Muscle of leg (tissue), 16 donors: Measurements from ENCODE around the gene C2. TPM values are rescaled to one million over a fixed set of nuclear protein-coding genes. Genes with fewer than 3 reads are reported as not detected.

Experiments
- DNase-seq: peaks from one replicate; pipeline ENCODE4 v3.0.0; 2013
- H3K27ac ChIP-seq: one replicate; pipeline ENCODE4 v1.5.1; 2013; ENCODE audit warnings: mild to moderate bottlenecking, low read length, control low read depth
- H3K27me3 ChIP-seq: one replicate; pipeline ENCODE4 v1.6.1; 2013; ENCODE audit warnings: low read length; ENCODE audit not compliant: control insufficient read depth, insufficient read depth
- H3K36me3 ChIP-seq: one replicate; pipeline ENCODE4 v1.6.1; 2013; ENCODE audit warnings: low read length; ENCODE audit not compliant: control insufficient read depth, insufficient read depth
- H3K4me1 ChIP-seq: one replicate; pipeline ENCODE4 v1.6.1; 2013; ENCODE audit warnings: low read length; ENCODE audit not compliant: control insufficient read depth, insufficient read depth
- H3K4me3 ChIP-seq: one replicate; pipeline ENCODE4 v1.5.1; 2013; ENCODE audit warnings: low read length, control low read depth
- H3K9me3 ChIP-seq: replicated peaks from 2 replicates; pipeline ENCODE4 v1.6.1; 2013; ENCODE audit warnings: low read depth, low read length; ENCODE audit not compliant: control insufficient read depth
- WGBS: methylation state at CpG from one replicate; pipeline ENCODE4 v1.1.5; 2013; ENCODE audit warnings: missing lambda C conversion rate; ENCODE audit not compliant: insufficient coverage; 5-methylcytosine and 5-hydroxymethylcytosine counted together
- long read RNA-seq, 11 donors: transcript quantifications; one replicate each; lab custom pipeline, GENCODE V29; 2026
- polyA plus RNA-seq, 8 donors: library from polyadenylated mRNA; unstranded; fragments of 120-200 nt; gene quantifications; one replicate each; pipeline versions ENCODE4 v1.2.1 to v1.2.3, GENCODE V29; 2013; ENCODE audit warnings: inconsistent platforms in 1 of 8, low replicate concordance in 1 of 8; ENCODE audit not compliant: insufficient read length in 8 of 8, insufficient read depth in 1 of 8
- total RNA-seq: library from RNA; stranded (reverse); fragments of 120-200 nt; gene quantifications from one replicate; pipeline ENCODE4 v1.2.4, GENCODE V29; 2013

Gene C2
- total RNA-seq (3.7 TPM), polyA plus RNA-seq (1 to 10 TPM; 3.3 to 9.5 (median 5.0) TPM)
- long read RNA-seq, donor 1: 0 reads
- long read RNA-seq, donor 2: 0 reads
- long read RNA-seq, donor 3, partial matches to known transcripts: 5 of 7 reads
- long read RNA-seq, donor 3, other reads (novel, unspliced or antisense): 0 of 7 reads
- long read RNA-seq, donor 4, partial matches to known transcripts: 0 of 1 reads
- long read RNA-seq, donor 4, other reads (novel, unspliced or antisense): 0 of 1 reads
- long read RNA-seq, donor 5, partial matches to known transcripts: 31 of 33 reads
- long read RNA-seq, donor 5, other reads (novel, unspliced or antisense): 0 of 33 reads
- long read RNA-seq, donor 6, partial matches to known transcripts: 0 of 2 reads
- long read RNA-seq, donor 6, other reads (novel, unspliced or antisense): 0 of 2 reads
- long read RNA-seq, donor 7: 0 reads
- long read RNA-seq, donor 8: 0 reads
- long read RNA-seq, donor 9: 0 reads
- long read RNA-seq, donor 10, partial matches to known transcripts: 78 of 80 reads
- long read RNA-seq, donor 10, other reads (novel, unspliced or antisense): 0 of 80 reads
- long read RNA-seq, donor 11: 0 reads

DNA sequence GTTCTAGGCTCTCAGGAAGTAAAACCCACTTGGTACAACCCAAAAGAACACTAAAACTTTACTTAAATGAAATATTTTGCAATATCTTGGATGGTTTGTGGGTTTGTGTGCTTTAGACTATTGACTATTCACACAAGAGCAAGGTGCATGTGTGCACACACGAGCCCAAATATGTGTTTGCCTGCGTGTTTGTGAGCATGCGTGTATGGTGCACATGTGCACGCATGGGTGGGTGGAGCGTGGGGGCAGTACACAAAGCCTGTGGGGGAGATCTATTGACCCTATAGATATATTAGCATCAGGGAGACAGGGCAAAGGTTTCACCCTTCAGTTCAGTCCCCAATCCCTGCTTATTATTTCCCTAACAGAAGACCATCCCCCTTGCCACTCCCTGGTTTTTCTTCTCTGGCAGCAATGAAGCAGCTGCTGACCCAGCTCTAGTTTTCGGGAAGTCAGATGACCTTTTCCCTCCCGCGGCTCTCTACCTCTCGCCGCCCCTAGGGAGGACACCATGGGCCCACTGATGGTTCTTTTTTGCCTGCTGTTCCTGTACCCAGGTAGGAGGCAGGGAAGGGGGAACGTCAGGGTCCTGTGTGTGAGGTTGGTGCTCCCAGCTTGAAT lies at the start of gene C2:
Gene C2 (plus strand): TSS at position 476 of the 621 bp plus-strand sequence. CDS start 36 bp downstream, at position 512.
- WGBS: 60% methylated on average over 3 of the region's 11 CpGs
- Histone ChIP-seq H3K36me3 (no peaks in the 10 kb centered on the region), H3K9me3 (no peaks in the 10 kb centered on the region), H3K27ac (no peak within 1 kb of the TSS), H3K4me1 (no peaks in the 10 kb centered on the region), H3K4me3 (no peak within 1 kb of the TSS), H3K27me3 (peaks cover 6% of the 10 kb centered on the region)
- peak; percentile 12 for DNase-seq

DNA sequence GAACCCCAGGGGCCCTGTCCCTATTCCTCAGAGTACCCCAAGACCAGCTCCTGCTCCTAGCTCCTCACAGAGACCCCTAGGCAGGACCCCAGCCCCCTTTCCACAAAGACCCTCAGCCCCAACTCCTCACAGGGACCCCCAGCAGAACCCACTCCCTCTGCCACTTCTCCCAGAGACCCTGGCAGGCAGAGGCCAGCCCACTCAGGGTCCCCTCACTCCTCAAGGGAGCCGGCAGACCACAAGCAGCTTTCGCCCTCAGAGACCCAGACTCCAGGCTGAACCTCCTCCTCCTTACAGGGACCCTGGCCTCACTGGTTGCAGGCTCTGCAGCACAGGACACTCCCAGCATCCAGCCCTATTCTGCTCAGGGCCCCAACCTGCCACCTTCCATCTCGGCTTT lies 49.3 kb upstream of the C2 start:
- Histone ChIP-seq H3K4me1 (peaks cover 2% of the 10 kb centered on the region), H3K27ac (no peak overlapping the region), H3K9me3 (no peaks in the 10 kb centered on the region), H3K4me3 (no peak overlapping the region), H3K27me3 (no peaks in the 10 kb centered on the region), H3K36me3 (peaks cover 33% of the 10 kb centered on the region)
- 47% methylated on average over 3 of the region's 3 CpGs for WGBS
- DNase-seq: no peak

DNA sequence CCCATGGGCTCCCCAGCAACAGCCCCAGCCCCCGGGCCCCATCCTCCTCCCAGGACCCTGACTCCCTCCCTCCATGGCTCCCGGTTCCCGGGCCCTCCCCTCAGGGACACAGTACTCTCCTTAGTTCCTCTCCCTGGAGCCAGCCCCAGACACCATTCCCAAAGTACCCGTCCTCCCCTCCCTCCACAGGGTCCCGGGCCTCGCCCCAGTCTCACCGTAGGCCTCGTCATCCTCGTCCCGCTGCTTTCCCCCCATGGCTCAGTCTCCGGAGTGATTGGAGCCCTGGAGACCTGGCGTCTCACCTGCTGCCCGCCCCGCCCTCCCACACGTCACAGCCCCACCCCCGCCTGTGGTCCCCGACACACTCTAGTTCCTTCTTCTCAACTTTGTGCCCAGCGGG lies 48.8 kb upstream of the C2 start, which contains the start of gene SLC44A4:
Gene SLC44A4 (minus strand): TSS at position 272 of the 400 bp plus-strand sequence. CDS start 17 bp downstream, at position 255.
- H3K27ac ChIP-seq: no peak within 1 kb of the TSS
- WGBS: 21% methylated on average over 15 of the region's 18 CpGs
- no peak for DNase-seq

DNA sequence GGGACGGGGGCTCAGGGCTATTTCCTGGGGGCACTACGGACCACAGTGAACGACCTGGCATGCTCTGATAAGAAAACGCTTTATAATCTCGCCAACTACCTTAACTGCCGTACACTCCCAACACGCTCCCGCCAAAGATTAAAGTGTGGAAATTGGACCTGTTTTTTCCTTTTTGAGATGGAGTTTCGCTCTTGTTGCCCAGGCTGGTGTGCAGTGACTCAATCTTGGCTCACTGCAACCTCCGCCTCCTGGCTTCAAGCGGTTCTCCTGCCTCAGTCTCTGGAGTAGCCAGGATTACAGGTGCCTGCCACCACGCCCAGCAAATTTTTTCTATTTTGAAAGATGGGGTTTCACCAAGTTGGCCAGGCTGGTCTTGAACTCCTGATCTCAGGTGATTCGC lies 48.4 kb upstream of the C2 start:
- Histone ChIP-seq H3K9me3 (no peaks in the 10 kb centered on the region), H3K4me1 (peaks cover 2% of the 10 kb centered on the region), H3K27me3 (no peaks in the 10 kb centered on the region), H3K27ac (no peak overlapping the region), H3K4me3 (no peak overlapping the region), H3K36me3 (peaks cover 42% of the 10 kb centered on the region)
- no peak for DNase-seq
- 76% methylated on average over 8 of the region's 13 CpGs for WGBS

More for the DNA sequence above, 48.8 kb upstream of the C2 start, which contains the start of gene SLC44A4:
- Histone ChIP-seq H3K4me3 (no peak within 1 kb of the TSS), H3K9me3 (no peaks in the 10 kb centered on the region), H3K27me3 (no peaks in the 10 kb centered on the region), H3K36me3 (peaks cover 39% of the 10 kb centered on the region), H3K4me1 (peaks cover 2% of the 10 kb centered on the region)

DNA sequence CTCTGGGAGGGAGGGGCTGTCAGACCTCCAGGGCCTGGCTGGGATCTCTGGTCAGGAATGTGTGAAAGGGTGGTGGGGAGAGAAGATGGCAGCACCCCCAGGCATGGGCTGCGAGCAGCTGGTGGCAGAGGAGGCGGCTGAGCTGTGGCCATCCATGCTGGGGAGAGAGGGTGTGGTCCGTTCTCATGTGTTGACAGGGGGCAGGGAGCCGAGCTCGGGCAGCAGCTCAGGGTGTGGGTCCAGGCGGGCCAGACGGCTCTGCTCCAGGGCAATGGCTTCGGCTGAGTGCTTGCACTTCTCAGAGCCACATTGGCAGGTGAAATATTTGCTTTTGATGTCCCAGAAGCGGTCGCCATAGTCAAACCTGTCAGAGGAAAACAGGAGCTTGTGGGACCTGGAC lies 47.6 kb upstream of the C2 start:
- no peak for DNase-seq
- WGBS: 73% methylated on average over 10 of the region's 10 CpGs
- Histone ChIP-seq H3K9me3 (no peaks in the 10 kb centered on the region), H3K4me1 (peaks cover 2% of the 10 kb centered on the region), H3K4me3 (no peak overlapping the region), H3K27me3 (no peaks in the 10 kb centered on the region), H3K36me3 (peaks cover 50% of the 10 kb centered on the region), H3K27ac (no peak overlapping the region)

DNA sequence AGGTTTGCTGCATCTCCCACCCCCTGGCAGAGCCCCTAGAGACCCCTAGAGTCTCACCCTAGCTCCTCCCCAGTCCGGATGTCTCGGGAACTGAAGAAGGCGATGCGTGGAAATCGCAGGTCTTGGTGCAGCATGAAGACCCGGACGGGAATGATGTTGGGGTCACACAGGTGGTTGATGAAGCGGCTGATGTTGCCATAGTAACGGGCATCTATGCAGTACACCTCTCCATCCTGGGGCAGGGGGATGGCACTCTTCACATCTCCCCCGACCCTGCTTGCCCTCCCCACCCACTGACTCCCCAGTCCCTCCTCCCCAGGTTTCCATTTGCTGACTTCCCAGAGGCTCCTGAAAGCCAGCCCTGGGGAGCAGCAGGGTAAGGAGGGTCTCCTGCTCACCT lies 46.9 kb upstream of the C2 start:
- H3K4me1 ChIP-seq: peaks cover 2% of the 10 kb centered on the region
- no peak for DNase-seq
- H3K9me3 ChIP-seq: no peaks in the 10 kb centered on the region
- H3K27ac ChIP-seq: no peak overlapping the region
- no CpG with 5 or more reads among the region's 10 CpGs for WGBS
- H3K36me3 ChIP-seq: peaks cover 52% of the 10 kb centered on the region
- no peak overlapping the region for H3K4me3 ChIP-seq
- H3K27me3 ChIP-seq: no peaks in the 10 kb centered on the region

DNA sequence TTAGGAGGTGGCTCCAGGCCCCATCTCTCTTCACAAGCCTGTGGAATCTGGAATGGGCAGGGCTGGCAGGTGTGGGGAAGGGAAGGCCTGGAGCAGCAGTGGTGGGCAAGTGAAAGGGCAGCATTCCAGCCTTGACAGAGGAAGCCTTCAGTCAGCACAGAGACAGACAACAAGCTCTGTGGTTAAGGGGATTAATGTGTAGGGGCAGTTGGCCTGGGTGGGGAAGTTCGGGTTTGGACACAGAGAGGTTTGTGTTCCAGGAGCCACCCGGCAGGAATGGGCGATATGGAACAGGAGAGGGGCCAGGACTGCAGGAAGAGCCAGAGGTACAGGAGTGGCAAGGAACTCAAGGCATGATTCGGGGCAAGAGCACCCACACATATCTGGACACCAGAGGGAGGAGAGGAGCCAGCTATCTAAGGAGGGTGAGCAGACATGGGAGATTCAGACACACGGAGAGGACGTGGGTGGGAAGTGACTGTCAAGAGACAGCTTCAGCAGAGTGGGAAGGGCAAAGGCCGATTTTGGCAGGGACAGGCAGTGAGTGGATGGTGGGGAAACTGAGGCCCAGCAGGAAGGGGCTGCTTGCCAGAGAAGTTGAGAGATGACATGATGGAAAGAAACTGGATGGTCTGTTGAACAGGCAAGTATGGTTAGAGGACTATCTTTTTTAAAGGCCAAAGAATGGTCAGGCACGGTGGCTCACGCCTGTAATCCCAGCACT lies 46.2 kb upstream of the C2 start:
- Histone ChIP-seq H3K4me3 (no peak overlapping the region), H3K9me3 (no peaks in the 10 kb centered on the region), H3K27me3 (no peaks in the 10 kb centered on the region), H3K27ac (no peak overlapping the region), H3K36me3 (peaks cover 55% of the 10 kb centered on the region), H3K4me1 (peaks cover 2% of the 10 kb centered on the region)
- 73% methylated on average over 6 of the region's 9 CpGs for WGBS
- no peak for DNase-seq

DNA sequence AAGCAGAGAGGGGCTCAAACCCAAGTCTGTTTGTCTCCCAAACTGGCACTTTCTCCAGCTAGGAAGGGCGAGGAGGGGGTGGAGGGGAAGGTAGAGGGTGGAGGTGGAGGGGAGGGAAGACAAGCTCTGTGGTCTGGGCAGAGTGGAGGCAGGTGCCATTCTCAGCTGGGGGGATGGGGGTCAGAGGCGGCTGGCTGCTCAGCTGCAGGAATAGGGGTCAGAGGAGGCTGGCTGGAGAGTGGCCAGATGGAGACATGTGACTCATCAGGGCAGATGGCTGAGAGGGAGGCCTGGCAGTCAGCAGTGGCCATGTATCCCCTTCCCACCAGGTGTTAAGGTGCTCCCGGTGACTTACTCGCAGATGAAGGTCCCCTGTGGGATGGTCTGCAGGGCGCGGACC lies 45.2 kb upstream of the C2 start:
- Histone ChIP-seq H3K36me3 (peaks cover 65% of the 10 kb centered on the region), H3K4me3 (no peak overlapping the region), H3K27ac (no peak overlapping the region), H3K27me3 (no peaks in the 10 kb centered on the region), H3K9me3 (no peaks in the 10 kb centered on the region), H3K4me1 (peaks cover 2% of the 10 kb centered on the region)
- WGBS: 76% methylated on average over 4 of the region's 6 CpGs
- no peak for DNase-seq

DNA sequence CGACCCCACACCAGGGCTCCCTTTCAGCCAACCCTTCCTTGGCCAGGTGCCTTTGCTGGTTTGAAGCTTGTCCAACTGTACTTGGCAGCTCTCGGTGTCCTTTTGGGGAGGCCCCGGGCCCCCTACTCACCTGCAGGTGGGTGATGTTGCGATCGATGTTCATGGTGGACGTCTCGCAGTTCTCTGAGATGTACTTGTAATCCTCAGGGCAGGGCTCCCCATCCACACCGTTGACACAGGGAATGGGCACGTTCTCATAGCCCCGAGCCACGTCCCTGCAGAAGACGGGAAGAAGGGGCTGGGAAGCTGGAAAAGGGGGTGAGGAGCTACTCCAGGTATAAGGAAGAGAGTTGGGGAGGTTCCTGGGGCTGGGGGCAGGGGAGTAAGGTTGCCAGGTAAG lies 43.8 kb upstream of the C2 start:
- Histone ChIP-seq H3K36me3 (peaks cover 79% of the 10 kb centered on the region), H3K9me3 (no peaks in the 10 kb centered on the region), H3K27me3 (no peaks in the 10 kb centered on the region), H3K4me3 (no peak overlapping the region), H3K27ac (no peak overlapping the region), H3K4me1 (peaks cover 2% of the 10 kb centered on the region)
- WGBS: 85% methylated on average over 10 of the region's 12 CpGs
- DNase-seq: no peak
